HG03342 (cell line): ENCODE results near the gene VPREB3.

Experiments used
- ATAC-seq: cut with Tn5 transposase; IDR thresholded peaks from one replicate; pipeline ENCODE4 v1.9.1; 2021; ENCODE audit warnings: mild to moderate bottlenecking, moderate library complexity; ENCODE audit not compliant: unreplicated experiment

The VPREB3 gene

GRCh38 chr22:23783265-23784150 is 29.3 kb upstream of the VPREB3 start:
- no peak for ATAC-seq

GRCh38 chr22:23782703-23783102 is 28.5 kb upstream of the VPREB3 start:
- no peak for ATAC-seq

- ATAC-seq: no peak
Measured at GRCh38 chr22:23782252-23782651, 28.0 kb upstream of the VPREB3 start.

- no peak for ATAC-seq
Measured at GRCh38 chr22:23781511-23782183, 27.4 kb upstream of the VPREB3 start.

- no peak for ATAC-seq
Measured at GRCh38 chr22:23781065-23781464, 26.8 kb upstream of the VPREB3 start.

- no peak for ATAC-seq
Measured at GRCh38 chr22:23780146-23780748, 26.0 kb upstream of the VPREB3 start.

GRCh38 chr22:23779731-23780130 is 25.5 kb upstream of the VPREB3 start:
- ATAC-seq: no peak

GRCh38 chr22:23779083-23779482 is 24.9 kb upstream of the VPREB3 start:
- ATAC-seq: no peak

- ATAC-seq: no peak
Measured at GRCh38 chr22:23778577-23778900, 24.3 kb upstream of the VPREB3 start.

- no peak for ATAC-seq
Measured at GRCh38 chr22:23777776-23778576, 23.8 kb upstream of the VPREB3 start.

GRCh38 chr22:23775779-23776375 is 21.7 kb upstream of the VPREB3 start:
- no peak for ATAC-seq

- no peak for ATAC-seq
Measured at GRCh38 chr22:23774922-23775436, 20.8 kb upstream of the VPREB3 start.

GRCh38 chr22:23774114-23774921 is 20.1 kb upstream of the VPREB3 start:
- no peak for ATAC-seq

- no peak for ATAC-seq
Measured at GRCh38 chr22:23773483-23774113, 19.4 kb upstream of the VPREB3 start.

GRCh38 chr22:23772649-23773473 is 18.6 kb upstream of the VPREB3 start, which contains the start of gene MMP11:
TSS of gene MMP11 (plus strand) at chr22:23772849. CDS start at chr22:23772871, 22 bp downstream.
- ATAC-seq: no peak

GRCh38 chr22:23772315-23772648 is 18.1 kb upstream of the VPREB3 start:
- no peak for ATAC-seq

GRCh38 chr22:23769321-23769965 is 15.2 kb upstream of the VPREB3 start:
- no peak for ATAC-seq
